Measurements from ENCODE around the gene TNFAIP6. TPM values are rescaled to one million over a fixed set of nuclear protein-coding genes. Genes with fewer than 3 reads are reported as not detected.
A peak's percentile ranks its signal among the peaks of the same experiment; 100 is the strongest.
"Not testable (repeated sequence)": the region's sequence is repeated elsewhere in the genome, so short reads cannot be mapped to it uniquely, and the experiment has no call there.

TNFAIP6 gene
- polyA plus RNA-seq, 4 donors = 1.6 to 2.3 (median 1.8) TPM

- peak; percentile 80 to 88 (median 82) for DNase-seq (ENCODE audit: low read depth in 4 of 4, low spot score in 3 of 4)
These were observed 52.5 kb downstream of the TNFAIP6 start, which contains the start of gene RIF1 for GRCh38 chr2:151409601-151410484. Gene RIF1, plus strand, starts transcription at chr2:151409902. Its CDS starts 522 bp downstream, at chr2:151410424.

GRCh38 chr2:151410485-151410834 lies 53.1 kb downstream of the TNFAIP6 start:
- DNase-seq (ENCODE audit: low read depth in 4 of 4, low spot score in 3 of 4) = peak in 3 of 4 donors; percentile 8 to 19 (median 11)

- no peak for DNase-seq (ENCODE audit: low read depth in 4 of 4, low spot score in 3 of 4)
These were observed 60.3 kb downstream of the TNFAIP6 start for GRCh38 chr2:151417650-151418049.

GRCh38 chr2:151421681-151422080 lies 64.3 kb downstream of the TNFAIP6 start:
- not testable (repeated sequence) for DNase-seq (ENCODE audit: low read depth in 4 of 4, low spot score in 3 of 4)

GRCh38 chr2:151422917-151423439 lies 65.6 kb downstream of the TNFAIP6 start:
- DNase-seq (ENCODE audit: low read depth in 4 of 4, low spot score in 3 of 4) = no peak

GRCh38 chr2:151423760-151424159 lies 66.4 kb downstream of the TNFAIP6 start:
- no peak for DNase-seq (ENCODE audit: low read depth in 4 of 4, low spot score in 3 of 4)

Other genes with a start within 250 kb of the TNFAIP6 start
- gene RBM43, start 95.7 kb upstream of the TNFAIP6 start, polyA plus RNA-seq (ENCODE audit: insufficient read length in 4 of 4) = 10 to 100 TPM; 13.0 to 18.7 (median 16.6) TPM
- 10 to 100 TPM; 11.7 to 15.2 (median 13.7) TPM for gene NMI, start 67.9 kb upstream of the TNFAIP6 start, polyA plus RNA-seq (ENCODE audit: insufficient read length in 4 of 4)
- 10 to 100 TPM; 34.9 to 42.7 (median 40.8) TPM for gene RIF1, start 52.3 kb downstream of the TNFAIP6 start, polyA plus RNA-seq (ENCODE audit: insufficient read length in 4 of 4)